CD8-positive, alpha-beta memory T cell (primary cell): Measurements from ENCODE around the gene COL27A1. TPM values are rescaled to one million over a fixed set of nuclear protein-coding genes. Genes with fewer than 3 reads are reported as not detected.
A peak's percentile ranks its signal among the peaks of the same experiment; 100 is the strongest.
"Not testable (repeated sequence)": the region's sequence is repeated elsewhere in the genome, so short reads cannot be mapped to it uniquely, and the experiment has no call there.

ENCODE experiments used
- CTCF ChIA-PET: fragments of 350-600 bp; sonication (Branson Sonifier 250); formaldehyde crosslinking; loops from one replicate; lab custom pipeline; 2021; ENCODE audit warnings: antibody characterized with exemption; lab: Charles Lee
- POLR2A ChIA-PET: fragments of 350-600 bp; sonication (Branson Sonifier 250); formaldehyde crosslinking; loops from one replicate; lab custom pipeline; 2021; ENCODE audit warnings: antibody characterized with exemption; lab: Charles Lee
- DNase-seq, 5 donors: peaks; one replicate each; pipeline versions ENCODE4 v3.0.0 to v3.0.0-alpha.2; 2020 to 2022; ENCODE audit warnings: mixed read lengths in 1 of 5
- H3K27ac ChIP-seq: one replicate; pipeline ENCODE4 v1.7.0; 2013; ENCODE audit warnings: low read depth, mild to moderate bottlenecking, low read length, moderate library complexity
- H3K27me3 ChIP-seq: 2 replicates; pipeline ENCODE4 v1.7.0; 2013; ENCODE audit warnings: low read length, mild to moderate bottlenecking; ENCODE audit not compliant: insufficient read depth, poor library complexity, severe bottlenecking
- H3K36me3 ChIP-seq: 2 replicates; pipeline ENCODE4 v1.7.0; 2013; ENCODE audit warnings: mild to moderate bottlenecking, low read length, moderate library complexity; ENCODE audit not compliant: insufficient read depth
- H3K4me1 ChIP-seq: 2 replicates; pipeline ENCODE4 v1.7.0; 2013; ENCODE audit warnings: mild to moderate bottlenecking, low read length, moderate library complexity; ENCODE audit not compliant: insufficient read depth
- H3K4me3 ChIP-seq: 2 replicates; pipeline ENCODE4 v1.7.0; 2013; ENCODE audit warnings: mild to moderate bottlenecking, low read length
- H3K9me3 ChIP-seq: 2 replicates; pipeline ENCODE4 v1.7.0; 2013; ENCODE audit warnings: mild to moderate bottlenecking, low read length
- H3K27ac Mint-ChIP-seq, 8 donors: one replicate each; pipeline ENCODE4 v1.8.0; 2020 to 2021; ENCODE audit warnings: mixed read lengths in 8 of 8, mild to moderate bottlenecking in 6 of 8, inconsistent platforms in 3 of 8, moderate library complexity in 3 of 8
- H3K27me3 Mint-ChIP-seq, 2 donors: one replicate each; pipeline ENCODE4 v1.8.0; 2020 to 2021; ENCODE audit warnings: mixed read lengths in 2 of 2, mild to moderate bottlenecking in 1 of 2, moderate library complexity in 1 of 2
- H3K36me3 Mint-ChIP-seq, 3 donors: one replicate each; pipeline ENCODE4 v1.8.0; 2020 to 2021; ENCODE audit warnings: mixed read lengths in 3 of 3, inconsistent platforms in 1 of 3, mild to moderate bottlenecking in 1 of 3
- H3K4me1 Mint-ChIP-seq, 3 donors: one replicate each; pipeline ENCODE4 v1.8.0; 2020 to 2021; ENCODE audit warnings: mixed read lengths in 3 of 3, inconsistent platforms in 1 of 3, mild to moderate bottlenecking in 1 of 3
- H3K4me3 Mint-ChIP-seq, 7 donors: one replicate each; pipeline ENCODE4 v1.8.0; 2020 to 2021; ENCODE audit warnings: mixed read lengths in 7 of 7, mild to moderate bottlenecking in 6 of 7, moderate library complexity in 4 of 7, inconsistent platforms in 2 of 7
- H3K9me3 Mint-ChIP-seq, 5 donors: one replicate each; pipeline ENCODE4 v1.8.0; 2020 to 2022; ENCODE audit warnings: mixed read lengths in 5 of 5, mild to moderate bottlenecking in 3 of 5, moderate library complexity in 2 of 5, inconsistent platforms in 1 of 5
- polyA plus RNA-seq: library from polyadenylated mRNA; unstranded; fragments of 300-500 nt; fragmentation: Illumina TruSeq; gene quantifications from one replicate; pipeline ENCODE4 v1.2.3, GENCODE V29; 2021
- total RNA-seq, 2 experiments: library from RNA; stranded (reverse); gene quantifications; one replicate each; pipeline ENCODE4 v1.2.3, GENCODE V29; 2021

The COL27A1 gene
- total and polyA plus RNA-seq, 3 experiments from 2014 or later, result 0.86 to 1.6 TPM; not detected in 1

- DNase-seq, H3K36me3 ChIP-seq, CTCF ChIA-PET, H3K27me3 ChIP-seq, H3K4me1 Mint-ChIP-seq, H3K4me3 Mint-ChIP-seq, H3K9me3 ChIP-seq, H3K27ac Mint-ChIP-seq, H3K4me3 ChIP-seq, H3K27ac ChIP-seq, H3K36me3 Mint-ChIP-seq, POLR2A ChIA-PET, H3K4me1 ChIP-seq: not testable (repeated sequence)
- H3K27me3 Mint-ChIP-seq, result peaks cover 7 to 16% of the 10 kb centered on the region in 2 donors
- peaks cover 4 to 14% (median 9%) of the 10 kb centered on the region in 5 donors for H3K9me3 Mint-ChIP-seq
Measured at GRCh38 chr9:114191402-114191801, 36.1 kb downstream of the COL27A1 start.

GRCh38 chr9:114192539-114192938 is 37.2 kb downstream of the COL27A1 start:
- no peaks in the 10 kb centered on the region for H3K27me3 ChIP-seq
- H3K27ac ChIP-seq, result no peak overlapping the region
- H3K4me1 ChIP-seq, result no peaks in the 10 kb centered on the region
- POLR2A ChIA-PET, result no interaction called here
- no peak overlapping the region for H3K4me3 ChIP-seq
- Mint-ChIP-seq H3K4me3 (no peak overlapping the region), H3K4me1 (no peaks in the 10 kb centered on the region), H3K9me3 (peaks cover 4 to 14% (median 9%) of the 10 kb centered on the region in 5 donors), H3K27me3 (peaks cover 9 to 20% of the 10 kb centered on the region in 2 donors), H3K36me3 (peaks cover 0 to 4% (median 3%) of the 10 kb centered on the region in 3 donors), H3K27ac (no peak overlapping the region)
- H3K9me3 ChIP-seq, result no peaks in the 10 kb centered on the region
- H3K36me3 ChIP-seq, result no peaks in the 10 kb centered on the region
- CTCF ChIA-PET, result no interaction called here
- no peak for DNase-seq

GRCh38 chr9:114193090-114193489 is 37.8 kb downstream of the COL27A1 start:
- Histone ChIP-seq H3K9me3 (no peaks in the 10 kb centered on the region), H3K4me3 (no peak overlapping the region), H3K36me3 (no peaks in the 10 kb centered on the region), H3K27ac (no peak overlapping the region), H3K4me1 (no peaks in the 10 kb centered on the region), H3K27me3 (no peaks in the 10 kb centered on the region)
- Mint-ChIP-seq H3K27me3 (peaks cover 9 to 20% of the 10 kb centered on the region in 2 donors), H3K27ac (no peak overlapping the region), H3K4me3 (no peak overlapping the region), H3K36me3 (peaks cover 0 to 4% (median 3%) of the 10 kb centered on the region in 3 donors), H3K4me1 (no peaks in the 10 kb centered on the region), H3K9me3 (peaks cover 4 to 14% (median 9%) of the 10 kb centered on the region in 5 donors)
- no peak for DNase-seq
- ChIA-PET POLR2A (no interaction called here), CTCF (no interaction called here)

GRCh38 chr9:114196117-114196516 is 40.8 kb downstream of the COL27A1 start:
- peaks cover 0 to 4% (median 0%) of the 10 kb centered on the region in 5 donors for H3K9me3 Mint-ChIP-seq
- Histone ChIP-seq H3K4me3 (no peak overlapping the region), H3K27me3 (no peaks in the 10 kb centered on the region), H3K9me3 (no peaks in the 10 kb centered on the region), H3K27ac (no peak overlapping the region), H3K36me3 (no peaks in the 10 kb centered on the region), H3K4me1 (no peaks in the 10 kb centered on the region)
- no peaks in the 10 kb centered on the region for H3K36me3 Mint-ChIP-seq
- H3K4me3 Mint-ChIP-seq, result no peak overlapping the region
- H3K4me1 Mint-ChIP-seq, result no peaks in the 10 kb centered on the region
- peaks cover 10 to 20% of the 10 kb centered on the region in 2 donors for H3K27me3 Mint-ChIP-seq
- ChIA-PET POLR2A (no interaction called here), CTCF (no interaction called here)
- no peak overlapping the region for H3K27ac Mint-ChIP-seq
- no peak for DNase-seq

DNA sequence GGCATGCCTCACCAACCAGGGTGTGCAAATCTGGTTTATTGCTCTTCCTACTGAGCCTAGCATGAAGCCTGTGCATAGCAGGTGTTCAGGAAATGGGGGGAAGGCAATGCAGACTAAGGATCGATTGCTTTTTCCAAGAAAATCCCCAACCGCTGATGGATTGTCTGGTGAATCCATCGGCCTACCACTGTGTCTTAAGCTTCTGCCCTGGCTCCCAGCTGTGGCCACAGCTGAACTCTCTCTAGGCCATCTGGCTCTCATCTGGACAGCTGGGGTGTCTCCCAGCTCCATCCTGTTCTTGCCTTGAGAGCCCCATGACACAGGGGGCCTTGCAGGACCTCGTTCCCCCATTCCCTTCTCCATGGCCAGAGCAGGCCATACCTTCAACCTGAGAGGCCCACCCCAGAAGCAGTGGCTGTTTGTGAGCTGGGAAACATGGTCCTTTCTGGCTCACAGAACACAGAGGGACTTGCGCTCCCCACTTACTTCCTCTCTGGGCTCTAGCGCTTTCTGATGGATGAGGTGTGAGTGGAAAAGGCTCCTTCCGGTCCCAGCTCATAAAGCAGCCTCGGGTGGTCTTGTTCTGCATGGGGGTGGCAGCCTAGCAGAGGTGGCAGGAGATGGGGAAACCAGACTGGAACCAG is 41.8 kb downstream of the COL27A1 start:
- Mint-ChIP-seq H3K36me3 (no peaks in the 10 kb centered on the region), H3K27ac (no peak overlapping the region), H3K27me3 (peaks cover 6 to 15% of the 10 kb centered on the region in 2 donors), H3K4me1 (no peaks in the 10 kb centered on the region), H3K4me3 (no peak overlapping the region), H3K9me3 (no peaks in the 10 kb centered on the region)
- H3K9me3 ChIP-seq, result no peaks in the 10 kb centered on the region
- ChIA-PET POLR2A (no interaction called here), CTCF (interaction anchor here (2.0 kb wide), 1 partner anchor 9 kb away, joined by 5 read pairs; no protein-coding TSS in a partner anchor)
- no peaks in the 10 kb centered on the region for H3K27me3 ChIP-seq
- no peak overlapping the region for H3K27ac ChIP-seq
- H3K4me1 ChIP-seq, result no peaks in the 10 kb centered on the region
- no peak overlapping the region for H3K4me3 ChIP-seq
- no peaks in the 10 kb centered on the region for H3K36me3 ChIP-seq
- DNase-seq, result no peak

DNA sequence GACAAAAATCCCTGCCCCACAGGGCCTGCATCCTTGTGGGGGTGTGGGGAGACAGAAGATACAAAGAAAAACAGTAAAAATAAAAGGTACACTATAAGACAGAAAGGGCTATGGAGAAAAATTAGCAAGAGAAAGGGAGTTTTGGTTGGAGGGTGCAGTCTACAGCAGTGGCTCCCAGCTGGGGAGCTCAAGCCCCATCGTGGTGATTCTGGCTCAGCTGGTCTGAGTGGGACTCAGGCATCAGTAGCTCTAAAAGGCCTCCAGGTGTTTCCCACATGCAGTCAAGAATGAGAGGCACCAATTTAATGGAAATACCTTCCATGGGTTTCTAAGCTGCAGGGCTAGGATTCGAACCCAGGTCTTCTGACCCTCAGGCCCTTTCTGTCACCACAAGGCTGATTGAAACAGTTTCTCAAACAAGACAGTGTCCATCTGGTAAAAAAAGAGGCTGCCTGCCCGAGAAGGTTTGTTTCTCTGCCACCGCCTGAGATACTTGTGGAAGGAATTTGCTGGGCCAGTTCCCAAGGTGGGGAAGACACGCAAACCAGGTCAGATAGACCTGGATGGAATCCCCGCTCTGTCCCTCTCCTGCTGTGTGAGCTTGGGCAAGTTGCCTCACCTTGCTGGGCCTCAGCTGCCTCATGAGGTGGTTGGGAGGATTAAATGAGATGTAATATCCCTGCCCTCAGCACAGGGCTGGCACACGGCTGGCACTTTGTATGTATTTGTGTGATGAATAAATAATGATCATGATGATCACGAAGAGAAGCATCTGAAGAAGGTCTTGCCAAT is 43.1 kb downstream of the COL27A1 start:
- H3K27me3 Mint-ChIP-seq, result peaks cover 6 to 15% of the 10 kb centered on the region in 2 donors
- peak overlapping the region in 1 of 8 donors; percentile 84 for H3K27ac Mint-ChIP-seq
- no peaks in the 10 kb centered on the region for H3K36me3 Mint-ChIP-seq
- no peaks in the 10 kb centered on the region for H3K4me1 Mint-ChIP-seq
- no peaks in the 10 kb centered on the region for H3K9me3 ChIP-seq
- no peaks in the 10 kb centered on the region for H3K36me3 ChIP-seq
- no peak for DNase-seq
- POLR2A ChIA-PET, result no interaction called here
- H3K4me3 Mint-ChIP-seq, result no peak overlapping the region
- no peaks in the 10 kb centered on the region for H3K9me3 Mint-ChIP-seq
- no peak overlapping the region for H3K27ac ChIP-seq
- no peaks in the 10 kb centered on the region for H3K27me3 ChIP-seq
- CTCF ChIA-PET, result interaction anchor here (2.0 kb wide), 1 partner anchor 10 kb away, joined by 5 read pairs; no protein-coding TSS in a partner anchor
- H3K4me3 ChIP-seq, result no peak overlapping the region
- no peaks in the 10 kb centered on the region for H3K4me1 ChIP-seq

DNA sequence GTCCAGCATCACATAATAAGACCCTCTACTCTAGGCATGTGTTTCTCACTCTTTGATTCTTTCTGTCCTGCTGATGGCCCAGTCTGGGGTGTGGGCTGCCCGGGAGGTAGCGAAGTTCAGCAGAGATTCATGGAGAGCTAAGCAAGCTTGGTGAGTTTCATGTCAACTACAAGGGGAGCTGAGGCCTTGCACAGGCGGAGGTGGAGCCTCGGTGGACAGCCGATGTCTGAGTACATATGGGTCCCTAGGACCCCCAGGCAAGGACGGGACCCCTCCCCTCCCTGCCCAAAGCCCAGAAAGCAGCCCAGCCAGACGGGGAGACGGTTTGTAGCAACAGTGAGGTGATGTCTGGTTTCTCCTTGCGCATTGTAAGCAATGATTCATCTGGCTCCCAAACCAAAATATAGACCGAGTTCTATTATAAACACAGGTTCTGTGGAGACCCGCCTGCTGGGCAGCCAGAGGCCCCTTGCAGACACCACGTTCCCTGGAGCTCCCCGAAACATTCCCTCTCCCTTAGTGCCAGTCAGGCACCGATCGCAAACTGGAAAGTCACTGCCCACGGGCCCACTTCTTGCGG is 45.5 kb downstream of the COL27A1 start:
- Mint-ChIP-seq H3K27me3 (peaks cover 5 to 6% of the 10 kb centered on the region in 2 donors), H3K4me3 (no peak overlapping the region), H3K4me1 (no peaks in the 10 kb centered on the region), H3K27ac (no peak overlapping the region), H3K9me3 (no peaks in the 10 kb centered on the region), H3K36me3 (no peaks in the 10 kb centered on the region)
- Histone ChIP-seq H3K36me3 (no peaks in the 10 kb centered on the region), H3K4me1 (no peaks in the 10 kb centered on the region), H3K27me3 (no peaks in the 10 kb centered on the region), H3K9me3 (no peaks in the 10 kb centered on the region), H3K27ac (no peak overlapping the region), H3K4me3 (no peak overlapping the region)
- POLR2A ChIA-PET, result no interaction called here
- no peak for DNase-seq
- CTCF ChIA-PET, result no interaction called here

GRCh38 chr9:114202396-114202795 is 47.1 kb downstream of the COL27A1 start:
- Histone ChIP-seq H3K9me3 (no peaks in the 10 kb centered on the region), H3K36me3 (no peaks in the 10 kb centered on the region), H3K27ac (no peak overlapping the region), H3K4me3 (no peak overlapping the region), H3K4me1 (no peaks in the 10 kb centered on the region), H3K27me3 (no peaks in the 10 kb centered on the region)
- POLR2A ChIA-PET, result no interaction called here
- H3K27me3 Mint-ChIP-seq, result peaks cover 3 to 6% of the 10 kb centered on the region in 2 donors
- H3K9me3 Mint-ChIP-seq, result no peaks in the 10 kb centered on the region
- DNase-seq, result no peak
- H3K36me3 Mint-ChIP-seq, result no peaks in the 10 kb centered on the region
- no peak overlapping the region for H3K27ac Mint-ChIP-seq
- H3K4me3 Mint-ChIP-seq, result no peak overlapping the region
- CTCF ChIA-PET, result no interaction called here
- no peaks in the 10 kb centered on the region for H3K4me1 Mint-ChIP-seq
